ENCODE data around the gene COLEC12.

The COLEC12 gene

DNA sequence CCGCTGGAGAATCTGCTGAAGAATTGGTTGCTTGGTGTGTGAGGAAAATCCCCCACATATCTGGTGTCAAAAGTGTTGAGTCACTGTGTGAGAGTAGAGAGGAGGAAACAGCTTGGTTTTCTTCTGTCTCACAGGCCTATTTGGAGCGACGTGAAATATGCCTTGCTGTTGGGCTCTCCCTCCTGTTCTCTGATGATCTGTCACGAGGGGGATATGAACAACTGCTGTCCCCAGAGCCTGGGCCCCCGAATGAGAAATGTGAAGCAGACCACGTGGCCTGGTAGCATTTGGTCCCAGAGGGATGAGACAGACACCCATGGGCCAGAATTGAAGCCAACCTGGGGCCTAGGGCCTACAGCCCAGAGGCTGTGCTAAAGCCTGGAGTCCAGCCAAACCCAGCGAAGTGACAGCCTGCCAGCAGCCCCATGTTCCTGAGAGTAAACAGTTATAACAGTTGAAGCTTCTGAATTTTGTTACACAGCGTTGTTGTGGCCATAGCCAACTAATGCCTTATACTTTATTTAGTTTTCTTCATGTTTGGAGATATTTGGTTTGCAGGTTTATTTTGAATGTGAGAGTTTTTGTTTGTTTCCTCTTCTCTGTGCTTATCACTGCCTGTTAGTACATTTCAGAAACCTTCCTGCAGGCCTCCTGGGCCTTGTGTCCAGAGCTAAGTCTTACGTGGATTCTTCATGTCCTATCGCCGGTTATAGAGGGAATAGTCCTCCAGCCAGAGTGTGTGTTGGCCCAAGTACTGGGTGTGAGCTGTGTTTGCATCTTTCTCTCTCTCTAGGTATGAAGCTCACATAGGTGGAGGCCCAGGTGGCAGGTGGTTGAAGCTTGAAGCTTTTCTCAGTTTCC, 18.7 kb upstream of the COLEC12 start:
- Histone ChIP-seq H3K9ac (ENCODE audit: low read length) (no peak overlapping the region), H3K27me3 (ENCODE audit: control insufficient read depth, insufficient read depth, low read length) (no peaks in the 10 kb centered on the region), H3K4me3 (ENCODE audit: low read length) (no peak overlapping the region), H3K4me1 (ENCODE audit: control insufficient read depth, insufficient read depth, low read length) (peaks cover 13% of the 10 kb centered on the region), H3K36me3 (ENCODE audit: control insufficient read depth, insufficient read depth, low read length) (no peaks in the 10 kb centered on the region), H3K27ac (ENCODE audit: low read depth, low read length) (no peak overlapping the region)

DNA sequence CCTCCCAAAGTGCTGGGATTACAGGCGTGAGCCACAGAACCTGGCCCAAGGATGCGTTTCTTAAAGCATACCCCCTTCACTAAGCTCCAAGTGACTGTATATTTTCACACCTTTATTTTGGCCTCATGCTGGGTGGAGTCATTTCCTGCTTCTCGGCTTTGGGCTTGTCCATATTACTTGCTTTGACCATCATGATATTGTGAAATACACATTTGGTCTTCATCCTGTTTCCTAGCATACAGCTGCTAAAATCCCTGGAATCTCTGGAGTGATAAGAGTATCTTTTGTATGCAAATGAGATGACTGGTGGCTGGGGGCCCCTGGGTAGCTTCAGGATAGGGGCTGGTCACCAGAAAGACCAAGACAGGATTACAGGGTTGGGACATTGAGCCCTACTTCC, 17.6 kb upstream of the COLEC12 start:
- Histone ChIP-seq H3K9ac (ENCODE audit: low read length) (no peak overlapping the region), H3K27ac (ENCODE audit: low read depth, low read length) (no peak overlapping the region), H3K27me3 (ENCODE audit: control insufficient read depth, insufficient read depth, low read length) (no peaks in the 10 kb centered on the region), H3K36me3 (ENCODE audit: control insufficient read depth, insufficient read depth, low read length) (no peaks in the 10 kb centered on the region), H3K4me3 (ENCODE audit: low read length) (no peak overlapping the region), H3K4me1 (ENCODE audit: control insufficient read depth, insufficient read depth, low read length) (peaks cover 10% of the 10 kb centered on the region)

DNA sequence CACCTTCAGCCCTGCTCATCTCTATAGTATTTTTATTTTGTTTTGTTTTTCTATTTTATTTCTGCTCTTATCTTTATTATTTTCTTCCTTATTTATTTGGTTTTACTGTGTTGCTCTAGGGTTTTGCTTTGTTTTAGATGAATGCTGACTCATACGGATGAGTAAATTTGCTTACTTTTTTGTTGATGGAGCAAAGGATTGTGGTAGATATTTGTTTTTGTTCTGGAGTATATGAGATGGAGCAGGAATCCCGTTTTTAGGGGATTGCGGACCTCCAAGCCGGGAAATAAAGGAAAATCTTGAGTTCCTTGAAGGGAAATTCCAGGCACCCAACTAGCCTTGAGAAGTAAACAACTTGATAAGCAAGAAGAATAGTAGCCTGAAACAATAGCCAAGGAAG, 15.3 kb upstream of the COLEC12 start:
- H3K36me3 ChIP-seq (ENCODE audit: control insufficient read depth, insufficient read depth, low read length) = no peaks in the 10 kb centered on the region
- H3K4me1 ChIP-seq (ENCODE audit: control insufficient read depth, insufficient read depth, low read length) = peaks cover 10% of the 10 kb centered on the region
- H3K4me3 ChIP-seq (ENCODE audit: low read length) = no peak overlapping the region
- no peak overlapping the region for H3K9ac ChIP-seq (ENCODE audit: low read length)
- H3K27ac ChIP-seq (ENCODE audit: low read depth, low read length) = no peak overlapping the region
- no peaks in the 10 kb centered on the region for H3K27me3 ChIP-seq (ENCODE audit: control insufficient read depth, insufficient read depth, low read length)

- Histone ChIP-seq H3K27me3 (ENCODE audit: control insufficient read depth, insufficient read depth, low read length) (no peaks in the 10 kb centered on the region), H3K36me3 (ENCODE audit: control insufficient read depth, insufficient read depth, low read length) (no peaks in the 10 kb centered on the region), H3K9ac (ENCODE audit: low read length) (no peak overlapping the region), H3K4me3 (ENCODE audit: low read length) (no peak overlapping the region), H3K4me1 (ENCODE audit: control insufficient read depth, insufficient read depth, low read length) (peaks cover 10% of the 10 kb centered on the region), H3K27ac (ENCODE audit: low read depth, low read length) (no peak overlapping the region)
Observed at GRCh38 chr18:515156-515815, 14.8 kb upstream of the COLEC12 start.

- Histone ChIP-seq H3K9ac (ENCODE audit: low read length) (no peak overlapping the region), H3K36me3 (ENCODE audit: control insufficient read depth, insufficient read depth, low read length) (no peaks in the 10 kb centered on the region), H3K4me3 (ENCODE audit: low read length) (no peak overlapping the region), H3K27ac (ENCODE audit: low read depth, low read length) (no peak overlapping the region), H3K27me3 (ENCODE audit: control insufficient read depth, insufficient read depth, low read length) (no peaks in the 10 kb centered on the region), H3K4me1 (ENCODE audit: control insufficient read depth, insufficient read depth, low read length) (peaks cover 4% of the 10 kb centered on the region)
Observed at GRCh38 chr18:513826-514530, 13.5 kb upstream of the COLEC12 start.

DNA sequence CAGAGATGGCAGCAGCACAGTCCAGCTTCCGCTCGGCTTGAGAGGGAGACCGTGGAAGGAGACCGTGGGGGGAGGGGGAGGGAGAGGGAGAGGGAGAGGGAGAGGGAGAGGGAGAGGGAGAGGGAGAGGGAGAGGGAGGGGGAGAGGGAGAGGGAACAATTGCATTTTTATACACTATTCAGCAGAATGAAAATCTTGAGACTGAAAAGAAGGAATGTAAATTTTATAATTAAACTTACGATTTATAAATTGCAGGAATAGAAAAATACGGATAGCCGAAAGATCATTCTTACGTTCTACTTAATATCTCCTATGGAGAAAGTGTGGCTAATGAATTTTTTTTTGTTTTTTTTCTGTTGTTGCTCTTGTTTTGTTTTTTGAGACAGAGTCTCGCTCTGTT, 12.5 kb upstream of the COLEC12 start:
- Histone ChIP-seq H3K36me3 (ENCODE audit: control insufficient read depth, insufficient read depth, low read length) (no peaks in the 10 kb centered on the region), H3K27ac (ENCODE audit: low read depth, low read length) (no peak overlapping the region), H3K27me3 (ENCODE audit: control insufficient read depth, insufficient read depth, low read length) (no peaks in the 10 kb centered on the region), H3K9ac (ENCODE audit: low read length) (no peak overlapping the region), H3K4me1 (ENCODE audit: control insufficient read depth, insufficient read depth, low read length) (no peaks in the 10 kb centered on the region), H3K4me3 (ENCODE audit: low read length) (no peak overlapping the region)

DNA sequence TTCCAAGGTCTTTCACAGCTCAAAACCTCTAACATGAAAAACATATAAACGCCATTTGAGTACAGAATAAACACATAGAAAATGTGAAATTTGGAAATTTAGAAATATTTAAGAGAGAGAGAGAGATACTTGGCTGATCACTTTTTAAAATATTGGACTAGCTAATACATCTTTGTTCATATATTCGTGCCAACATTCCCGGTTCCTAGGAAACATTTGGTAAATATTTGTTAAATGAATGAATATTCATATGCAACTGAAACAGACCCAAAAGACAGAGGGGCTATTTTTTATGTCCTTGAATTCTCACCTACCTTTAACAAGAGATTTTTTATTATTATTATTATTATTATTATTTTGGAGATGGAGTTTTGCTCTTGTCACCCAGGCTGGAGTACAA, 8.3 kb upstream of the COLEC12 start:
- H3K36me3 ChIP-seq (ENCODE audit: control insufficient read depth, insufficient read depth, low read length) = no peaks in the 10 kb centered on the region
- H3K27me3 ChIP-seq (ENCODE audit: control insufficient read depth, insufficient read depth, low read length) = no peaks in the 10 kb centered on the region
- no peak overlapping the region for H3K27ac ChIP-seq (ENCODE audit: low read depth, low read length)
- H3K4me3 ChIP-seq (ENCODE audit: low read length) = no peak overlapping the region
- no peaks in the 10 kb centered on the region for H3K4me1 ChIP-seq (ENCODE audit: control insufficient read depth, insufficient read depth, low read length)
- H3K9ac ChIP-seq (ENCODE audit: low read length) = no peak overlapping the region

DNA sequence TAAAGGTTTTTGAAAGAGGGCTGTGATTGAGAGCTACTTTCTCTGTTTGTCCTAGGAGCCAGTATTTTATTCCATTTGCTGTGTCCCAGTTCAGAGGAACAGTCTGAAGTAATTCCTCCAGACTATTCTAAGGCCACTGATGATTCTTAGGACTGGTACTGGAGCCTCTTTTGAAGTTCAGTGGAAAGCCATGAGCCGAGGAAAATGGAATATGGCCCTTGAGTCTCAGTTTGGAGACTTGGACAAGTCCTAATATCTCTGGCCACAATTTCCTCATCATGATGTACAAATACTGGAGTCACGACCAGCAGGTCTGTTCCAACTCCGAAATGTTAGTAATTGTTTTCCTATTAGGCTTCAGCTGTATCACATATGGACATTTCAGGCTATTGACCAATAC, 7.1 kb upstream of the COLEC12 start:
- Histone ChIP-seq H3K9ac (ENCODE audit: low read length) (no peak overlapping the region), H3K27me3 (ENCODE audit: control insufficient read depth, insufficient read depth, low read length) (no peaks in the 10 kb centered on the region), H3K4me3 (ENCODE audit: low read length) (no peak overlapping the region), H3K27ac (ENCODE audit: low read depth, low read length) (no peak overlapping the region), H3K36me3 (ENCODE audit: control insufficient read depth, insufficient read depth, low read length) (no peaks in the 10 kb centered on the region), H3K4me1 (ENCODE audit: control insufficient read depth, insufficient read depth, low read length) (no peaks in the 10 kb centered on the region)

- no peak overlapping the region for H3K4me3 ChIP-seq (ENCODE audit: low read length)
- H3K27ac ChIP-seq (ENCODE audit: low read depth, low read length) = no peak overlapping the region
- H3K4me1 ChIP-seq (ENCODE audit: control insufficient read depth, insufficient read depth, low read length) = no peaks in the 10 kb centered on the region
- H3K9ac ChIP-seq (ENCODE audit: low read length) = no peak overlapping the region
- H3K27me3 ChIP-seq (ENCODE audit: control insufficient read depth, insufficient read depth, low read length) = no peaks in the 10 kb centered on the region
- H3K36me3 ChIP-seq (ENCODE audit: control insufficient read depth, insufficient read depth, low read length) = no peaks in the 10 kb centered on the region
Observed at GRCh38 chr18:506801-507200, 6.3 kb upstream of the COLEC12 start.

GRCh38 chr18:506264-506663, 5.8 kb upstream of the COLEC12 start:
- no peak overlapping the region for H3K4me3 ChIP-seq (ENCODE audit: low read length)
- H3K27me3 ChIP-seq (ENCODE audit: control insufficient read depth, insufficient read depth, low read length) = no peaks in the 10 kb centered on the region
- no peaks in the 10 kb centered on the region for H3K36me3 ChIP-seq (ENCODE audit: control insufficient read depth, insufficient read depth, low read length)
- H3K9ac ChIP-seq (ENCODE audit: low read length) = no peak overlapping the region
- H3K4me1 ChIP-seq (ENCODE audit: control insufficient read depth, insufficient read depth, low read length) = no peaks in the 10 kb centered on the region
- H3K27ac ChIP-seq (ENCODE audit: low read depth, low read length) = no peak overlapping the region

- no peaks in the 10 kb centered on the region for H3K36me3 ChIP-seq (ENCODE audit: control insufficient read depth, insufficient read depth, low read length)
- H3K27me3 ChIP-seq (ENCODE audit: control insufficient read depth, insufficient read depth, low read length) = no peaks in the 10 kb centered on the region
- H3K27ac ChIP-seq (ENCODE audit: low read depth, low read length) = no peak overlapping the region
- H3K4me1 ChIP-seq (ENCODE audit: control insufficient read depth, insufficient read depth, low read length) = no peaks in the 10 kb centered on the region
- no peak overlapping the region for H3K4me3 ChIP-seq (ENCODE audit: low read length)
- H3K9ac ChIP-seq (ENCODE audit: low read length) = no peak overlapping the region
Observed at GRCh38 chr18:505483-506122, 5.1 kb upstream of the COLEC12 start.

DNA sequence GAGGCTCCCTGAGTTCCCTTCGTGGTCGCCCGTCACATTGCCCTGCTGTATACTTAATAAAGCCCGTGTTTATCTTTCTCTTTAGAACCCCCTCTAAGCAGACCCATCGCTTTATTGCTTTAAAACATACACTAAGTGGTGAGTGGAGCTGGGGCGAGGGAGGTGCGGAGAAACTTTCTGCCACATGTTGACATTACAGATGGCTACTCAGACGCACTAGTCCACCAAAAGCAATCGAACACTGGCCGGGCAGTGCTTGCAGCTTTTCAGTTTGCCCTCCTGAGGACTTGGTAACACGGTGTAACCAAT, 859 bp upstream of the COLEC12 start:
- Histone ChIP-seq H3K4me1 (ENCODE audit: control insufficient read depth, insufficient read depth, low read length) (no peaks in the 10 kb centered on the region), H3K9ac (ENCODE audit: low read length) (no peak overlapping the region), H3K36me3 (ENCODE audit: control insufficient read depth, insufficient read depth, low read length) (no peaks in the 10 kb centered on the region), H3K27ac (ENCODE audit: low read depth, low read length) (no peak overlapping the region), H3K4me3 (ENCODE audit: low read length) (peak overlapping the region; percentile 39), H3K27me3 (ENCODE audit: control insufficient read depth, insufficient read depth, low read length) (peaks cover 6% of the 10 kb centered on the region)

Data from rectal smooth muscle tissue (tissue), 1 donor.